ENCODE results near the gene IST1.
"Not testable (repeated sequence)": the region's sequence is repeated elsewhere in the genome, so short reads cannot be mapped to it uniquely, and the experiment has no call there.

IST1 gene

GRCh38 chr16:71880176-71880575 is 15.2 kb upstream of the IST1 start:
- in situ Hi-C loops (cut with MboI; ENCODE audit: low sequenced_read_pairs), result no loop called here

GRCh38 chr16:71882505-71883167 is 12.7 kb upstream of the IST1 start:
- in situ Hi-C loops (cut with MboI; ENCODE audit: low sequenced_read_pairs), result no loop called here

GRCh38 chr16:71883168-71883848 is 12.0 kb upstream of the IST1 start:
- in situ Hi-C loops (cut with MboI; ENCODE audit: low sequenced_read_pairs), result no loop called here

- in situ Hi-C loops (cut with MboI; ENCODE audit: low sequenced_read_pairs), result no loop called here
Observed at GRCh38 chr16:71883849-71884638, 11.3 kb upstream of the IST1 start, which contains the start of gene ZNF821. ZNF821 (minus strand) TSS chr16:71884182; CDS start chr16:71879946, 4,236 bp downstream.

GRCh38 chr16:71885261-71885650 is 10.1 kb upstream of the IST1 start:
- in situ Hi-C loops (cut with MboI; ENCODE audit: low sequenced_read_pairs), result no loop called here

- in situ Hi-C loops (cut with MboI; ENCODE audit: low sequenced_read_pairs), result no loop called here
Observed at GRCh38 chr16:71889147-71889546, 6.2 kb upstream of the IST1 start.

- in situ Hi-C loops (cut with MboI; ENCODE audit: low sequenced_read_pairs), result no loop called here
Observed at GRCh38 chr16:71893888-71894228, 1.5 kb upstream of the IST1 start.

GRCh38 chr16:71894229-71894920 is 956 bp upstream of the IST1 start:
- in situ Hi-C loops (cut with MboI; ENCODE audit: low sequenced_read_pairs), result no loop called here

- in situ Hi-C loops (cut with MboI; ENCODE audit: low sequenced_read_pairs), result no loop called here
Observed at GRCh38 chr16:71895679-71896365, 491 bp downstream of the IST1 start.

- in situ Hi-C loops (cut with MboI; ENCODE audit: low sequenced_read_pairs), result no loop called here
Observed at GRCh38 chr16:71896764-71897368, 1.5 kb downstream of the IST1 start.

- in situ Hi-C loops (cut with MboI; ENCODE audit: low sequenced_read_pairs), result no loop called here
Observed at GRCh38 chr16:71899171-71899570, 3.8 kb downstream of the IST1 start.

GRCh38 chr16:71902656-71903365 is 7.5 kb downstream of the IST1 start:
- in situ Hi-C loops (cut with MboI; ENCODE audit: low sequenced_read_pairs), result no loop called here

- in situ Hi-C loops (cut with MboI; ENCODE audit: low sequenced_read_pairs), result no loop called here
Observed at GRCh38 chr16:71903608-71904007, 8.3 kb downstream of the IST1 start.

GRCh38 chr16:71904239-71904638 is 8.9 kb downstream of the IST1 start:
- in situ Hi-C loops (cut with MboI; ENCODE audit: low sequenced_read_pairs), result no loop called here

- in situ Hi-C loops (cut with MboI; ENCODE audit: low sequenced_read_pairs), result not testable (repeated sequence)
Observed at GRCh38 chr16:71905765-71906164, 10.4 kb downstream of the IST1 start.

GRCh38 chr16:71911121-71911520 is 15.8 kb downstream of the IST1 start:
- in situ Hi-C loops (cut with MboI; ENCODE audit: low sequenced_read_pairs), result no loop called here

GRCh38 chr16:71912534-71913275 is 17.4 kb downstream of the IST1 start:
- in situ Hi-C loops (cut with MboI; ENCODE audit: low sequenced_read_pairs), result no loop called here

GRCh38 chr16:71914802-71915201 is 19.5 kb downstream of the IST1 start:
- in situ Hi-C loops (cut with MboI; ENCODE audit: low sequenced_read_pairs), result no loop called here

GRCh38 chr16:71915350-71915749 is 20.0 kb downstream of the IST1 start:
- in situ Hi-C loops (cut with MboI; ENCODE audit: low sequenced_read_pairs), result no loop called here

All from hTERT RPE-1 (cell line).